NCI-H1694 (cell line): ENCODE results near the gene DYRK1B.

Experiments
- DNase-seq: peaks from one replicate; lab custom pipeline; 2025; lab: John Stamatoyannopoulos, UW

The DYRK1B gene

DNA sequence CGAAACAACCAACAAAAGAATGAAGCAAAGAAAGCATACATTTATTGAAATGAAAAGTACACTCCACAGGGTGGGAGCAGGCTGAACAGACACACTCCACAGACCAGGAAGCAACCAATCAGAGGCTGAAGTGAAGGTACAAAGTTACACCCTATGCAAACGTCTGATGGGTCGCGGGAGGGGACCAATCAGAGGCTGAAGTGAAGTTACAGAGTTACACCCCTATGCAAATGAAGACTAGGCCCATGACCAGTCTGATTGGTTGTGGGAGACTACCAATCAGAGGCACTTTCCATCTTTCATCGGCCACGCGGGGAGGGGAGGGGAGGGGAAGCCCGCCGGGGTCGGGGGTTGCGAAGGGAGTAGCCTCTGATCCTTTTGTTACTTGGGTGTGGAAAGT lies 24.6 kb upstream of the DYRK1B start:
- DNase-seq = no peak

DNA sequence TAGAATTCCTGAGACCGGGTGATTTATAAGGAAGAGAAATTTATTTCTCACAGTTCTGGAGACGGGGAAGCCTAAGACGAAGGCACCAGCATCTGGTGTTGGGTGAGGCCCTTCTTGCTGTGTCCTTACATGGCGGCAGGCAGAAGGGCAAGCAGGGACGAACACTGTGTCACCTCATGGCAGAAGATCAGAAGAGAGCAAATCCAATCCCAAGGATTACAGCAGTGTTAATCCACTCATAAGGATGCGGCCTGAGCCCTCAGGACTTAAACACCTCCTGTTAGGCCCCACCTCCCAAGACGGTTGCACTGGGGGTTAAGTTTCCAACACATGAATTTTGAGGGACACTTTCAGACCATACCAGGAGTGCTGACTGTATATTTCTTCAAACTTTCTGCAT lies 18.9 kb upstream of the DYRK1B start:
- no peak for DNase-seq

DNA sequence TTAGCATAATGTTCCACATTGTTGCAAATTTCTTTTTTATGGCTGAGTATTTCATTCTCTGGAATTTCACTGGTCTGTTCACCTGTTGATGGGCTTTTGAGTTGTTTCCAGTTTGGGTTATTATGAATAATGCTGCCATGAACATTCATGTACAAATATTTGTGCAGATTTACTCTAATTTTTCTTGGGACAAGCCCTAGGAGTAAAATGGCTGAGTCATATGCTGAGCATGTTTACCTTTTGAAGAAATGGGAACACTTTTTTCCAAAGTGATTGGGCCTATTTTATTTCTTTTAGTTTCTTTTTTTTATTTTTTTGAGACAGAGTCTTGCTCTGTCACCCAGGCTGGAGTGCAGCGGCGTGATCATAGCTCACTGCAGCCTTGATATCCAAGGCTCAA lies 16.9 kb upstream of the DYRK1B start:
- DNase-seq = no peak

DNA sequence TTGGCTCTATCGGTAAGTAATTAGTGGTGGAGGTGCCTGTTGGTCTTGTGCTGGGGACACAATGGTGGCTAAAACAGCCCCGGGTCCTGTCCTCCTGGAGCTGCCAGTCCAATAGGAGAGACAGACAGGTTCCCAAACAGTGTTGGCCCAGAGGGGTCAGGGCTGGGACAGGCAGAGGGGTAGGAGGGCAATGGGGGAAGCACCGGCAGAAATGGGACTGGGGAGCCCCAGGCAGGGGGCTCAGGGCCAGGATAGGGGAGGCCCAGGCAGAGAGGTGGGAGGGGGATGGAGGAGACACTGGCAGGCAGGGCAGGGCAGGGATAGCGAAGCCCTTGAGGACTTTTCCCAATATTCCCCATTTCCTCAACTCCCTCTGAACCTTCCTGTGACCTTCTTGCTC lies 14.4 kb upstream of the DYRK1B start:
- DNase-seq = no peak

DNA sequence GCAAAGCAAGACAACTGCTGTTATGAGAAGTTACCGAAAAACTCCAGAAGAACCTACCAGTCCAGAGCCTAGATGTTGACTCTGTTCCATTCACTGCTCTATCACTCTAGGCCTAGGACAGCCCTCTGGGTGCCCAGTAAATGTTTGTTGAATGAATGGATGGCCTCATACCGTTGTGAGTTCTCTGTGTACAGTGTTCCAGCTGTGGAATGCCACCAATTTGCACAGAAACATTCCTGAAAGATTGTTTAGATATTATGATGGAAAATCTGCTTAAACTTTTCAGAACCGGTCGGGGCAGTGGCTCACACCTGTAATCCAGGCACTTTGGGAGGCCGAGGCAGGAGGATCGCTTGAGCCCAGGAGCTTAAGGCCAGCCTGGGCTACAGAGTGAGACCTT lies 13.6 kb upstream of the DYRK1B start:
- no peak for DNase-seq

DNA sequence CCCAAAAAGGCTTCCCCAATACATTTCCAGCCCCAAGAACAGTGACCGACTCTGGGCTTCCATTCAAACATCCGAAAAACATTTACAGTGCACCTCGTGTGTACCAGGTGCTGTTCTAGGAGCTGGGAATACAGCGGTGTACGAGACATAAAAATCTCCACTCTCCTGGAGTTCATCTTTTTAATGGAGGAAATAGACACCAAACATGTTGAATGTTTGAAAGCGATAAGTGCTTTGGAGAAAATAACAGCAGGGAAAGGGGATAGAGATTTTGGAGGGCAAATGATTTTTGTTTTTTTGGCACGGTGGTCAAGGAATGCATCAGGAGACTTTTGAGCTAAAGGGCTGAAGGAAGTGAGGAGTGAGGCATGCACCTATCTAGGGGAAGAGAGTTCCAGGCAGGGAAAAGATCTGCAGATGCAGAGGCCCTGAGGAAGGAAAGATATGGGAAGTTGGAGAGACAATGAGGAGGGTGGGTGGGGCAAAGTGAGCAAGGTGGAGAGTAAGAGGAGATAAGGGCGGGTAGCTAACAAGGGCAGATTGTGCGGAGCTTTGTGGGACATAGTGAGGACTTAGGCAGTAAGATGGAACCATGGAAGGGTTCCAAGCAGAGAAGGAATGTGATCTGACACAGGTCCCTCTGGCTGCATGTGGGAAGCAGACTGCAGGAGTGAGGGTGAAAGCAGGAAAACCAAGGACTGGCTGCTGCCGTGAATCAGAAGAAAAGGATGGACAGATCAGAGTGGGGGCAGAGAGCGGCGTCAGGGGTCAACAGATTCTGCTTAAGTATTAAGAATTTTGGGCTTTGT lies 12.9 kb upstream of the DYRK1B start:
- DNase-seq = no peak

DNA sequence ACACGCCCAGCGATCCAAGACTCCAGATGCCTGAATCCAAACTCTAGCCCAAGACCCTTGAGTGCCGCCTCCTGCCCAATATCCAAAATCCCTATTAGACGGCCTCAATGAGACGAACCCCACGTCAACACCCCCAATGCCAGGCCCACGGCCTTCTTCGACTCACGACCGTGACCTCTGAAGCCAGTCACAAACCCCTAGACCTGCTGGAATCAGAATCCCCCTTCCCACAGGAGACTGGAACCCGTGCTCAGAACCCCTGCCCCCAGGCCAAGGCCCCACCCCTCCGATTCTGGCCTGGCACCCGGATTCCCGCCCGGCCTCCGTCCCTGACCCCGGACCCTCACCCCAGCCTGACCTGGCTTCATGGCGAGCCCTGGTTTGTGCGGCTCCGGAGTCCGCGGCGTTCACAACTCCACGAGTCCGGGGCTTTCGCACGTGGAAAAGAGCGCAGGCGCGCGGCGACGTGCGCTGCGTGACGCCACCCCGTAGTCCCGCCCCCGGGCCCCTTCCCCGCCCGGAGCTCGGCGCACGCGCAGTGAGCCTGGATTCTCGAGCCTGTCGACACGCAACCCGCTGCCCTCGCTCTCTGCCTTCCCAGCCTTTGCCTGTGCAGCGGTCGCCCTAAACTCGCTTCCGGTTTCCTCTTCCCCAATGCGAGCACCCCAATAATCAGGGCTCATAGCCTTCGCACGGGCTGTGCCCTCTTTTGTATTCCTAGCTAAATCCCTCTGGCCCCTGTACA lies 12.1 kb upstream of the DYRK1B start, which contains the start of gene FBL:
Gene FBL (minus strand): TSS at position 447 of the 745 bp plus-strand sequence. CDS start 79 bp downstream, at position 368.
- DNase-seq = peak; percentile 77

DNA sequence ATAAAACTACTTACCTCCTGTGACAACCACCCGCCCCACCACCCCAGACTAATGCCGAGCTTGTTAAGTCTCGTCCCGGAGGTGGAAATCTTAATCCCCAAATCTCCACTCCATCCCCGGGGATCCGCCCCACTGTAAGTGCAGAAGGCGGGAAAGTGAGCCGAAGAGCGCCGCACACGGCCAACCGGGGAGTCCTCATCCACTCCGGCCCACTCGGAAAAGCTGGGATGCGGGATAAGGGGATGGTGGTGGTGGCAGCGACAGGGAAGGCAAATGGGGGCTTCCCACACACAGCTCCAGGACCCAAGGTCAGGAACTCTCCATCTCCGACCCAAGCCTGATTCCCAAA lies 11.6 kb upstream of the DYRK1B start:
- peak; percentile 5 for DNase-seq

DNA sequence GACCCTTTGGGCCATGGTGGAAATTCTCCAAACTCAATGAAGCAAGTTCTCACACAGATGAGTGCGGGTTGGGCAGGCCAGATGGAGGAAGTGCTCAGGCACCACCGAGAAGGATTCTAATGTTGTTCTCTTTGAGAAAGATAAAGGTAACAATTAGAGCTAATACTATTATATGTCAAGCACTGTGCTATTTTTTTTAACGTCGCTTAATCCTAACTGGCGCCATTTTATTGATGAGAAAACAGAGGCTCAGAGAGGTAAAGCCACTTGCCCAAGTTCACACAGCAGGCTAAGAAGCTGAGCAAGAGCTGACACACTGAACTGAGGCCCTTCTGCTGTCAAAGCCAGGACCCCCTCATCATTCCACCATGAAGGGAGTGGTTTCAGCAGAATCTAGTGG lies 11.2 kb upstream of the DYRK1B start:
- DNase-seq = no peak

DNA sequence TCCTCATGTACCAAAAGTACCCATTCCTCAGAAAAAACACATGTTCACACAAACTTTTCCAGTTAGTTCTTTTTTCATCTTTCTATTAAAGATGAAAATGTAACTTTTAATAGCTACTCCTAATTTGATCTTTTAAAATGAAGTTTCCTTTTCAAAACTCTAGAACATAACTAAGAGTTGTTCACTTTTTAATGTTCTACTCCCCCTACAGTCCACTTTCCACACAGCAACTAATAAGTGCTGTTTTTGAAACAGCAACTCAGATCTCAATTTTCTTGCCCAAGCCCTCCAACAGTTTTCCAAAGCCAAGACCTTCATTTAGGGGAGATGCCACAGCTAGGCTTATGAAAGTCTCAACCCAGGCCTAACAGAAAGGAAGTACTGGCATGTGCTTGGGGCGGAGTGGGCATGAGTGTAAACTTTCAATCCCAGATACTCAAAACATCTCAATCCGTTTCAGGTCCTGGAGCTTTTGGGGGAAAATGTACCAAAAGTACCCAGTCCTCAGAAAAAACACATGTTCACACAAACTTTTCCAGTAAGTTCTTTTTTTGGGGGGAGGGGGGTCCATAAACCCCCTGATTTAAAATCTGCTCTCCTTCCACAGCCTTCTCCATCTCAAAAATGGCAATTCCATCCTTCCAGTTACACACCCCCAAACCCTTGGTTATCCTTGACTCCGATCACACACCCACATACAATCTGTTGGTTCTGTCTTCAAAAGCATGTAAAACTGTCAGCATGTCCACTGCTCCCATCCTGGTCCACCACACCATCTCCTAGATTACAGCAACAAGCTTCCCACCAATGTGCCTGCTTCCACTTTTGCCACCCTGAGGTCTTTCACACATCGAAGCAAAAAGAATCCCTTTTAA lies 10.2 kb upstream of the DYRK1B start:
- DNase-seq = peak; percentile 48

DNA sequence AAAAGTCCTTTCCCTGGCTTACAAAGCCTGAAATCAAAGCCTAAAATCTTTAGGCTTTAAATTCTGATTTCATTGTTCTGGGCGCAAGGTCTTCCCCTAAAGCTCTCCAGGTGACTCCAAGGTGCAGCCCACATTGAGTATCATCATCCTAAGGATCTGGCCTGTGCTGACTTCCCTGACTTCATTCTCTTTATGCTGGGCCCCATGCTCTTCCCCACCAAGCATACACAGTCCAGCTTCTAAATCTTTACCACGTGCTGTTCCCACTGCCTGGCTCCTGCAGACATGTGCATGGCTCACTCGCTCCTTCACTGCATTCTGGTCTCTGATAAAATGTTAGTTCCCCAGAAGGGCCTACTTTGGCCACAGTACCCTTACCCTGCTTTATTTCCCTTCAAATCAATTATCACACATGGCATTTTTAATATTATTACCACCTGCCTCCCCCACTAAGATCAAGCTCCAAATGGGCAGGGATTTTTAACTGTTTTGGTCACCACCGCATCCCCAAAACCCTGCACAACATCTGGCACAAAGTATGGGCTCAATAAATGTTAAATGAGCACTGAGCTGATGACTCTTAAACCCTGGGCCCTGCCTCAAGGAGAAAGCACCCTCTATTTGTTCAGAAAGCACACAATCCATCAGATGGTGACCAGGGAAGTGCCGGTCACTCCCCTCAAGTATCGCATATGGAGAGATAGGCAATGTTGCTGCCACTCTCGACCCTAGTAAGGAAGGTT lies 8.9 kb upstream of the DYRK1B start:
- no peak for DNase-seq

DNA sequence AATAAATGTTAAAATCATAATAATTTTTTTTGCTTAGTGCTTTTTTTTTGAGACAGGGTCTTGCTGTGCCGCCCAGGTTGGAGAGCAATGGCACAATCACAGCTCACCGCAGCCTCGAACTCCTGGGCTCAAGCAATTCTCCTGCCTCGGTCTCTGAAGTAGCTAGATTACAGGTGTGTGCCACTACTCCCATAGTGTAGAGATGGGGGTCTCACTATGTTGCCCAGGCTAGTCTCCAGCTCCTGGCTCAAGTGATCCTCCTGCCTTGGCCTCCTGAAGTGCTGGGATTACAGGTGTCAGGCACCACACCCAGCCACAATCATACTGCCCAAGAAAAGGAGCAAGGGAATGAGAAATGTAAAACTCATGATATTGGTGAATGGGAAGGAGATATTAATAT lies 7.1 kb upstream of the DYRK1B start:
- DNase-seq = no peak

DNA sequence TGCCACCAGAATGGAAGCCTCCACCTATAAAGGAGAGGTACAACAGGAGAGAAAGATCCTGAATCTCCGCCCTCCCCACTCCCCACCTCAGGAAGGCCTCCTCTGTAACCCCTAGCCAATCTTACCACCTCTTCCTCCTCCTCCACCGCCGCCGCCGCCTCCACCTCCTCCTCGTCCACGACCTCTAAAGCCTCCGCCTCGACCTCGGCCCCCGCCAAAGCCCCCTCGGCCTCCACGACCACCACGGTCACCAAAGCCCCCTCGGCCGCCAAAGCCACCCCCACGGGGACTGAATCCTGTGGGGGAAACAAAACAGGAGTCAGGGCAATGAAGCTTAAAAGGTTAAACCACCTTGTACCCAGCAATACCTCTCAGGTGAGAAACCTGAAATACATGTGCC lies 6.5 kb upstream of the DYRK1B start:
- no peak for DNase-seq

DNA sequence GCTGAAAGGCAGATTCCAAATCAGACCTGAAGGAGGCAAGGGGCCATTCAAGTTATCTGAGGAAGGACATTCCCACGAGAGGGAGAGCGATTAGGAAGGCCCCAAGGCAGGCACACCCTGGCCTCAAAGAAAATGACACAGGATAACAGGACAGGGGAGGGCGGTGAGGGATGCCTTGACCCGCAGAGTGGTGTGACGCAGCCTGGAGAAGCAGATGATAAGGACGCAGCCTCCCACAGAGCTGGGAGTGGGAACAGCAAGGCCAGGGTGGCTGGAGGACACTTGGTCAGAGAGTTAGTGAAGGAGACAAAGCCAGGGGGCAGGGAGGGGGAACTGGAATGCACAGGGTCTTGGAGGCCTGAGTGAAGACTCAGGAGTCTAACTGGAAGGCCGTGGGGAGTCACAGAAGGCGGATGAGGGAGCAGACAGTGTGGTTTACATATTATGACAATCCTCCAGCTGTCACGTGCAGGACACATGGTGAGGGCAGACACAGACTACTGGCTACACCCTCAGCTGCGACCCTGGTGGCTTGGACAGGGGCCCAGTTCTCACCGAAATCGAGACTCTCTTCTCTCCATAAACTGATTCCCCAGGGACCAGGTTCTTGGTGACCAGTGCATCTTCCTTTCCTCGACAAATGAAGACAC lies 5.8 kb upstream of the DYRK1B start:
- no peak for DNase-seq

DNA sequence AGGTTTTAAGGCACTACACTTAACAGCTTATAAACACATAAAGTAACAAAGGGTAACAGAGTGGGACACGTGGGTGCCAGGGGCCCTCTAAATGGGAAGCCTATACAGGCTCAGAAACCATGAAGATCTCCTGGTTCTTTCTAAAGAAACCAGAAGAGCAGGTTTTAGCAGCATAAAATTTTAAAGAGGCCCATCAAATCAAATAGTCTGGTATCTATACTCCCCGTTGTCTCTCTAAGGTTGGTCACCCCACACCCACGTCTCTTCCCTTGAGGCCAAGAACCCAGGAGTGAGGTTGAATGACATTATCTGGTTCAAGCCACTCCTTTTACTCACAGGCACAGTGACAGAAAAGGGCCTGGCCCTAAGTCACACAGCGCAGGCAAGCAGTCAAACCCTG lies 4.6 kb upstream of the DYRK1B start:
- DNase-seq = no peak

DNA sequence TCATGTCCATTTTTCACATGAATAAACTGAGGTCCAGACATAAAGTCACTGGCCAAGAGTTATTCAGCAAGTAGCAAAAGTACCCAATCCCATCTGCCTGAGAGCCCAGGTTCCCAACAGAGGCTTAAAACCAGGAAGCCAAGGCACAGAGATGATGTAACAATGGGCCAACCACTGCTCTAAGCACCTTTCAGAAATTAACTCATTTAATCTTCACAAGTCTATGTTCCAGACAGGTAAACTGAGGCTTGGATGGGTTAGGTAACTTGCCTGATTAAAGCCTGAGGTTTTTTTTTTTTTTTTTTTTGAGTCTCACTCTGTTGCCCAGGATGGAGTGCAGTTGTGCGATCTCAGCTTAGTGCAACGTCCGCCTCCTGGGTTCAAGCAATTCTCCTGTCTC lies 4.0 kb upstream of the DYRK1B start:
- no peak for DNase-seq

DNA sequence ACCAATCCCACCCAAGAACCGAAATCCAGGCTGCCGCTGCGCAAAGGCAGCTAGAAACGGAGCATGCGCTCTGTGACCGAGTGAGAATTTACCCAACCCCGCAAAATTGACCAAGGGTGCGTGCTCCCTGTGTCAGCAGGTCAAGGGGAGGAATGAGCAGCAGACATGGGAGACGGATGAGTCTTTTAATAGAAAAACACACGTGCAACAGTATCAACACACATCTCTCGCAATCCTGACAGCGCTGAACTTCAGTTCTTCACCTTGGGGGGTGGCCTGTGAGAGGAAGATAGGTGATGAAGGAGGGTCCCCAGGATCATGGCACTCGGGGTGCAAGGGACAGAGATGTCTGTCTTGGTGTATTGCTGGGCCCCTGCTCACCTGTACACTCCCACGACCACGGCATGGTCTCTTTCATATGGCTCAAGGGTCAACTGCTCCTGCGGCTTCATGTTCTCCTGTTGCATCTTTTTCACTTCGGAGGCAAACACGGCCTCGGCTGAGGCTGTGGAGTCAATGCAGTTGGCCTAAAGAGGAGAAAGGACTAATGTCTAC lies 402 bp upstream of the DYRK1B start:
- no peak for DNase-seq

DNA sequence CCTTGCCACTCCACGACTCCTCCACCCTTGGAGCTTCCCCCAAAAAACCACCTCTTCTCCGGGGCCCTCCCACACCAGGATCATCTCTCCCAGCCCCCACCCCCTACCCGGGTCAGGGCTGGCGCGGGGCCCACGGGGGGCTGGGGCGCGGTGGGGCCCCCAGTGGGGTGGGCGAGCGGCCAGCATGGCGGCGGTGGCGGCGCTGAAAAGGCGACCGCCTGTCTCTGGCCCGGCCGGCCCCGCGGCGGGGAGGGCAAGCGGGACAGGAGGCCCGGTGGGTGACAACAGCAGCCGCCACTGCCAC lies 850 bp downstream of the DYRK1B start:
- no peak for DNase-seq

DNA sequence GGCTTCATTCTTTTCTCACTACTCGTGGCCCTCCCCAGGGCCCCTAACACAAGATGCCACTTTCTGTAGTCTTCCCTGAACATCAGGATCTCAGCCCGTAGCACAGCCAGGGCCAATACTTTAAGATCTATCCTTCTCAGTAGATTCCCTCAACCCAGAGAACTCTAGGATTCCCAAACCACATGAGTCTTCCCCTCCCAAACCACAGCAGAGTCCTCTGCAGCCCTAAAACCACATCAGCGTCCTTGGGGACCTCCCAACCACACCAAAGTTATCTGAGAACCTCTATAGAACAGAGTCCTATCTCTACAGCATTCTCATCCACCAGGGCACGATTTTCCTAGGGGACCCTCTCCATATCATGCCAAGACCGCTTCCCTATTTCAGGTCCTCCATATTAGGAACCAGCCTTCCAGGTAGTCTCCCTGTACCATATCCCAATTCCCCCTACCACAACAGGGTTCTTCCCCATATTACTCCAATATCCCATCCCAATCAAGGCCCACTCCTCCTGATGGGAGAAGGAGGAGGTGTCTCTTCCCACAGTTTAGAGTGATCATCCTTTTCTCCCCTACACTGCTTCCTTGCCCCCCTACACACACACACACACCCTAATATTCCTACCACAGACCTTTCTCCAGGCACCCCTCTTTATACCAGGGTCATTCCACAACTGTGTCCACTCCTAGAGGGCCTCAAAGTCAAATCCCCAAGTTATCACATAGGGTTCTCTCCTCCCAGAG lies 1.4 kb downstream of the DYRK1B start:
- DNase-seq = no peak

DNA sequence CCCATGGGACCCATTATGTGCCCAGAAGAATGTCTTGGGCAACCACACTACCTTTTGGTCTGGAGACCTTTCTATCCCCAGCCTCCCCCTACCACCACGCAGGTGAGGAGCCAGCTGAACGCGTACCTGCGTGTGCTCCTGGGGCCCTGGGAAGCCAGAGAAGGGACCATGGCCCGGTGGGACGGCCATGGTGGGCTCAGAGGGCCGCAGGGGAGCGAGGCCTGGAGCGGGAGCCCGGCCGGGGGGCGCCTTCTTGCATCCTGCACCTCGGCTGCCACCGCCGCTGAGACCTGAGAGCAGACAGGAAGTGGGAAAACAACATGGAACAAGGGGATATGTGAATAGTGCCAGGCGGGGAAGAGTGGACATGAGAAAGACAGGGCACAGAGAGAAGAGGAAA lies 2.3 kb downstream of the DYRK1B start:
- DNase-seq = no peak

DNA sequence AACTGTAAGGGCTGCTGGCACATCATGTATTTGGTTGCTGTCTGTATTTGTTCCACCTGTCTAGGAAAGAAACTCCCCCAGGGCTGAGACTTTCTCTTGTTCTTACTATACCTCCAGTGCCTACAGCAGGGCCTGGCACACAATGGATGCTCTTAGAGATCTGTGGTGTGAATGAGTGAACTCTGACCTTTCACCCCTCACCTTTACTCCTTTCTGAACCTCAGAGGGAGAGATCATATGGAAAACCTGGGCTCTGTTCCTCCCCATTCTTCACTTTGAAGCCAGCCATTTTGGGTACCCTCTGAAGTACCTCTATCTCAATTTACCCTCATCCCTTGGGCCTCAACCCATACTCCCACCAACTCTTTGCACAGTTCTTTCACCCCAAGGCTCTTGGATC lies 3.1 kb downstream of the DYRK1B start:
- DNase-seq = no peak
